Non-pigmented ciliary epithelial cell (primary cell): ENCODE data around the gene APP.
"Not testable (repeated sequence)": the region's sequence is repeated elsewhere in the genome, so short reads cannot be mapped to it uniquely, and the experiment has no call there.

Experiments
- DNase-seq: peaks from one replicate; pipeline ENCODE4 v3.0.0-alpha.2; 2010; ENCODE audit warnings: low read depth

The APP gene

GRCh38 chr21:26019236-26019635 lies 151.3 kb downstream of the APP start:
- DNase-seq = no peak

- DNase-seq = no peak
Observed at GRCh38 chr21:26013970-26014369, 156.6 kb downstream of the APP start.

- DNase-seq = not testable (repeated sequence)
Observed at GRCh38 chr21:26012482-26012881, 158.1 kb downstream of the APP start.

GRCh38 chr21:26011292-26011940 lies 159.2 kb downstream of the APP start:
- DNase-seq = no peak

- DNase-seq = no peak
Observed at GRCh38 chr21:26007951-26008498, 162.5 kb downstream of the APP start.

- no peak for DNase-seq
Observed at GRCh38 chr21:26005464-26005863, 165.1 kb downstream of the APP start.

- DNase-seq = no peak
Observed at GRCh38 chr21:26003404-26003803, 167.2 kb downstream of the APP start.

- no peak for DNase-seq
Observed at GRCh38 chr21:26001356-26001755, 169.2 kb downstream of the APP start.

GRCh38 chr21:25999921-26000582 lies 170.5 kb downstream of the APP start:
- no peak for DNase-seq

GRCh38 chr21:25997788-25998611 lies 172.6 kb downstream of the APP start:
- no peak for DNase-seq

- no peak for DNase-seq
Observed at GRCh38 chr21:25995278-25995677, 175.3 kb downstream of the APP start.

GRCh38 chr21:25994758-25995163 lies 175.8 kb downstream of the APP start:
- DNase-seq = no peak

GRCh38 chr21:25988738-25989137 lies 181.8 kb downstream of the APP start:
- DNase-seq = no peak

GRCh38 chr21:25987531-25987930 lies 183.0 kb downstream of the APP start:
- no peak for DNase-seq

GRCh38 chr21:25986928-25987327 lies 183.6 kb downstream of the APP start:
- DNase-seq = no peak

GRCh38 chr21:25985990-25986389 lies 184.6 kb downstream of the APP start:
- no peak for DNase-seq

- no peak for DNase-seq
Observed at GRCh38 chr21:25984538-25984937, 186.0 kb downstream of the APP start.

- DNase-seq = no peak
Observed at GRCh38 chr21:25983745-25984144, 186.8 kb downstream of the APP start.

- no peak for DNase-seq
Observed at GRCh38 chr21:25980710-25981109, 189.9 kb downstream of the APP start.

GRCh38 chr21:25979845-25980616 lies 190.5 kb downstream of the APP start:
- no peak for DNase-seq

- DNase-seq = no peak
Observed at GRCh38 chr21:25977068-25977611, 193.4 kb downstream of the APP start.

GRCh38 chr21:25974964-25975363 lies 195.6 kb downstream of the APP start:
- no peak for DNase-seq
